SK-N-MC (cell line): ENCODE results near the gene PIK3C2G.

Source experiments
- DNase-seq: peaks from one replicate; pipeline ENCODE4 v3.0.0-alpha.2; 2011; ENCODE audit warnings: low read depth, low spot score
- H3K27ac ChIP-seq: fragments of 200-600 bp; sonication (generic); 2 replicates; pipeline ENCODE4 v1.5.1; 2016; ENCODE audit warnings: mixed run types
- H3K36me3 ChIP-seq: fragments of 200-600 bp; sonication (generic); 2 replicates; pipeline ENCODE4 v1.6.1; 2017; ENCODE audit warnings: antibody characterized with exemption, low read length, mixed read lengths; ENCODE audit not compliant: insufficient read depth
- H3K4me3 ChIP-seq: fragments of 200-600 bp; sonication (generic); 2 replicates; pipeline ENCODE4 v1.5.1; 2016
- H3K9ac ChIP-seq: fragments of 200-600 bp; sonication (generic); 2 replicates; pipeline ENCODE4 v1.8.0; 2017; ENCODE audit warnings: mixed run types, mixed read lengths; ENCODE audit not compliant: insufficient read length
- H3K9me3 ChIP-seq: fragments of 200-600 bp; sonication (generic); 2 replicates; pipeline ENCODE4 v1.6.1; 2017; ENCODE audit warnings: low read depth, mild to moderate bottlenecking, antibody characterized with exemption, low read length, moderate library complexity, mixed read lengths
- EZH2 ChIP-seq: fragments of 200-600 bp; sonication (generic); IDR thresholded peaks from one replicate; pipeline ENCODE4 v1.6.1; 2017; ENCODE audit warnings: antibody characterized with exemption
- FOXP2 ChIP-seq: optimal IDR thresholded peaks from 2 replicates; pipeline ENCODE3; 2011; ENCODE audit warnings: mild to moderate bottlenecking, moderate library complexity; ENCODE audit not compliant: insufficient read depth; ENCODE audit errors: extremely low read length, control extremely low read depth
- POLR2AphosphoS5 ChIP-seq: IDR thresholded peaks from 2 replicates; pipeline ENCODE4 v1.6.1; 2012; ENCODE audit warnings: mild to moderate bottlenecking, low read depth, low read length, borderline replicate concordance

The PIK3C2G gene

GRCh38 chr12:18373181-18373580, 111.9 kb downstream of the PIK3C2G start:
- peak; percentile 60; the same call in 1 of the 2 replicates for TF ChIP-seq POLR2AphosphoS5
- TF ChIP-seq EZH2 = no peak
- TF ChIP-seq FOXP2 = peak; percentile 49
- Histone ChIP-seq H3K9ac (no peak overlapping the region), H3K9me3 (no peaks in the 10 kb centered on the region), H3K27ac (no peak overlapping the region), H3K4me3 (0 out of 2 replicates have a peak overlapping the region, but pooled peaks have one; percentile 27), H3K36me3 (no peaks in the 10 kb centered on the region)
- peak; percentile 88 for DNase-seq

DNA sequence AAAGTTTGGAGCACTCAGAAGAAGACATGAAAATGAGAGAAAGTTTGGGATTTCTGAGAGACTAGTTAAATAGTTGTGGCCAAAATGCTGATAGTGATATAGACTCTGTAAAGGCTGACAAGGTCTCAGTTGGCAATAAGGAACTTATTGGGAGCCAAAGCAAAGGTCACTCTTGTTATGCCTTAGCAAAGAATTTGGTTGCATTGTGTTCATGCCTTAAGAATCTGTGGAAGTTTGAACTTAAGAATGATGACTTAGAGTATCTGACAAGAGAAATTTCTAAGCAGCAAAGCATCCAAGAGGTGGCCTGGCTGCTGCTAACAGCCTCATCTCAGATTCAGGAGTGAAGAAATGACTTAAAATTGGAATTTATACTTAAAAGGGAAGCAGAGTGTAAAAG, 113.8 kb downstream of the PIK3C2G start:
- no peaks in the 10 kb centered on the region for H3K9me3 ChIP-seq
- TF ChIP-seq EZH2 = no peak
- TF ChIP-seq POLR2AphosphoS5 = no peak
- TF ChIP-seq FOXP2 = no peak
- no peak overlapping the region for H3K9ac ChIP-seq
- H3K36me3 ChIP-seq = no peaks in the 10 kb centered on the region
- no peak overlapping the region for H3K4me3 ChIP-seq
- DNase-seq = no peak
- no peak overlapping the region for H3K27ac ChIP-seq

- Histone ChIP-seq H3K36me3 (no peaks in the 10 kb centered on the region), H3K9me3 (no peaks in the 10 kb centered on the region), H3K4me3 (no peak overlapping the region), H3K9ac (no peak overlapping the region), H3K27ac (no peak overlapping the region)
- TF ChIP-seq FOXP2 (no peak), POLR2AphosphoS5 (no peak), EZH2 (no peak)
- DNase-seq = no peak
Measured at GRCh38 chr12:18375583-18375982, 114.3 kb downstream of the PIK3C2G start.

DNA sequence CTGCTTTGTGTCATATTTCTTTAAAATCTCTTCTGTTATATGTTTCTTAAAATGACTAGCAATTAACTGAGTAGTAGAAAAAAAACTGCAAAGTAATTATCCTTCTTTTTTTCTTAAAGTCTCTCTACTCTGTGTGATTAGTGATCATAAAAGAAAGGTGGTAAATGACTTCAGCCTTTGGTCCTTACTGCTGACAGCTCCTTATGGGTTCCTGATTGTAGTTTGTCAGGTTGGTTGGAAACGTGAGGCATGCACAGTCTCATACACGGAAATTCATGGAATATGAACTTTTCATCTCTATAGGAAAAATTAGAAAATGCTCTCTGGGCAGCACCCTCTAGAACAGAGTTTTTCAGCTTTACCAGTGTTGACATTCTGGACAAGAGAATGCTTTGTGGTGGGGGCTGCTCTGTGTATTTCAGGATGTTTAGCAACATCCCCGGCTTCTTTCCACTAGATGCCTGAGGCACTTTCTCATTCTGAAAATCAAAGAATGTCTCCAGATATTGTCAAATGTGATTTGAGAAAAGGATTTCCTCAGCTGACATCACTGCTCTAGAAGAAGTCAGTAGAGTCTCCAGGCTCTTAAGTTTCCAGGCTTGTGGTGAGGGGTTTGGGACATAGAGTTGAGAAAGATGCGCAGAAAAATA, 121.0 kb downstream of the PIK3C2G start:
- TF ChIP-seq EZH2 (no peak), FOXP2 (no peak), POLR2AphosphoS5 (no peak)
- Histone ChIP-seq H3K27ac (no peak overlapping the region), H3K4me3 (peak overlapping the region; percentile 38), H3K9me3 (no peaks in the 10 kb centered on the region), H3K36me3 (no peaks in the 10 kb centered on the region), H3K9ac (no peak overlapping the region)
- no peak for DNase-seq

DNA sequence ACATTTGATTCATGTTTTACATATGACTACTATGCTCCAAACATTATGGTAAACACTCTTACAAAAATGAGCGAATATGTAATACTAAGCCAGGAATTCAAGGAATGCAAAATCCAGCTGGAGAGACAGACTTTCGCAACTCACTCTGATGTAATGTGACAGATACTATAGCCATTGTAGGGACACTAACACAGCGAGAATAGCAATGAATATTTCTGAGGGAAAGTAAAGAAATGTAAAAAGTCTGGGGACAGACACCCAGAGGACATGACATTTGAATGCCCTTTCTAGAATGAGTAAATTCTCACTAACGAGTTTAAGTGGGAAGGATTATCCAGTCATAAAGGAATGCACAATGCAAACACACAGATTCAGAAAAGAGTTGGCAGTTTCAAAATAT, 121.9 kb downstream of the PIK3C2G start:
- H3K9me3 ChIP-seq = no peaks in the 10 kb centered on the region
- H3K27ac ChIP-seq = no peak overlapping the region; the same call in 1 of the 2 replicates
- H3K4me3 ChIP-seq = peak overlapping the region; percentile 38
- no peaks in the 10 kb centered on the region for H3K36me3 ChIP-seq
- H3K9ac ChIP-seq = no peak overlapping the region
- DNase-seq = peak; percentile 67
- TF ChIP-seq FOXP2 = no peak
- TF ChIP-seq POLR2AphosphoS5 = no peak
- no peak for TF ChIP-seq EZH2

DNA sequence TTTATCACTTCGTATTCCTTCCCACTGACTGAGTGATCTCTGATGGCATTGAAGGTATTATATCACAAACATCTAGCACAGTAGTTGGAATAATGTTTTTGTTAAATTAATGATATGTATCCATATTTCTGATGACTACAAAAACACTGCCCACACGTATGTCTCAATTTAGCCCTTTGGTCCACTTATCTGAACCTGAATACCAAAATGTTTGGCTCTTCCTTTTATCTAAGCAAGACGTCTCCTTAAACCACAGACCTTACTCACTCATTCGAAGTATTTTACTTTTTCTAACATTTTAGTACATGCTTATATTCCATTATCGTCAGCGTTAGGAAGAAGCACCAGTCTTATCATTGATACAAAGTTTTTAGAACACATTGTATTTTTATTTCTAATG, 126.4 kb downstream of the PIK3C2G start:
- Histone ChIP-seq H3K27ac (no peak overlapping the region), H3K36me3 (no peaks in the 10 kb centered on the region), H3K9me3 (no peaks in the 10 kb centered on the region), H3K4me3 (no peak overlapping the region), H3K9ac (no peak overlapping the region)
- DNase-seq = no peak
- TF ChIP-seq EZH2 = no peak
- TF ChIP-seq POLR2AphosphoS5 = no peak
- no peak for TF ChIP-seq FOXP2

GRCh38 chr12:18389820-18390219, 128.5 kb downstream of the PIK3C2G start:
- no peaks in the 10 kb centered on the region for H3K9me3 ChIP-seq
- H3K4me3 ChIP-seq = no peak overlapping the region
- H3K9ac ChIP-seq = no peak overlapping the region
- H3K36me3 ChIP-seq = no peaks in the 10 kb centered on the region
- H3K27ac ChIP-seq = no peak overlapping the region
- DNase-seq = no peak
- no peak for TF ChIP-seq FOXP2
- no peak for TF ChIP-seq POLR2AphosphoS5
- no peak for TF ChIP-seq EZH2

DNA sequence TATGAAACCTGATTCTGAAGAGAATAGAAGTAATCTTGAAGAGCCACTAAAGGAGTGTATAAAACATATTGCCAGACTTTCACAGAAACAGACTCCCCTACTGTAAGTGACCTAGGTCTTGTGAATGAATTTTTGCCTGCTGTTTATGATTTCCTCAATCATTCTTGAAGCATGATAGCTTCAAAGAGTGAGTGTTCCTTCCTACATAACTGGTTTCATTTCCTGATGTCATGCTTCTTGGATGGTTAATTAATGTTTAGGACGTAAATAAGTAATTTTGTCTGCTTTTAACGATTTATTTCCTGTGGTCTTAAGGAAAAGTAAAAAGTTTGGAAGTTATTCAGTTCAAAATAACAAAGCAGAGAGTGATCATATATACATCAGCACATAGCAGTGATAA, 129.8 kb downstream of the PIK3C2G start:
- Histone ChIP-seq H3K36me3 (no peaks in the 10 kb centered on the region), H3K9ac (no peak overlapping the region), H3K4me3 (no peak overlapping the region), H3K9me3 (no peaks in the 10 kb centered on the region), H3K27ac (no peak overlapping the region)
- DNase-seq = no peak
- TF ChIP-seq FOXP2 (no peak), POLR2AphosphoS5 (no peak), EZH2 (no peak)

DNA sequence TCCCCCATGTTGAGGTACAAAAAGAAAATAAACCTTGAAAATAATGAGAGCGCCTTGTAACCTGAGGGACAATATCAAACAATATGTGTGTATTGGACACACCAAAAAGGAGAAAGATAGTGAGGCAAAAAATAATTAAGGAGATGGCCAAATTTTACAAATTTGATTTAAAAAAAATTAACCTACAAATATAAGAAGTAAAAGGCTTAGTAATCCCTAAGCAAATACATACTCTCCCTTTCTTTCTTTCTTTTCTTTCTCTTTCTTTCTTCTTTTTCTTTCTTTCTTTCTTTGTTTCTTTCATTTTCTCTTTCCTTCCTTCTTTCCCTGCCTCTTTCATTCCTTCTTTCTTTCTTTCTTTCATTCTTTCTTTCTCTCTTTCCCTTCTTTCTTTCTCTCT, 133.4 kb downstream of the PIK3C2G start:
- no peak overlapping the region for H3K27ac ChIP-seq
- H3K9me3 ChIP-seq = peaks cover 5% of the 10 kb centered on the region; the same call in 1 of the 2 replicates
- H3K9ac ChIP-seq = no peak overlapping the region
- no peak for TF ChIP-seq POLR2AphosphoS5
- TF ChIP-seq FOXP2 = no peak
- TF ChIP-seq EZH2 = no peak
- H3K36me3 ChIP-seq = no peaks in the 10 kb centered on the region
- DNase-seq = no peak
- H3K4me3 ChIP-seq = no peak overlapping the region
